GM19043 (cell line): ENCODE data around the gene MYOZ2.
A peak's percentile ranks its signal among the peaks of the same experiment; 100 is the strongest.

Experiments
- ATAC-seq: cut with Tn5 transposase; IDR thresholded peaks from one replicate; pipeline ENCODE4 v1.9.1; 2021; ENCODE audit warnings: low read depth; ENCODE audit not compliant: unreplicated experiment

MYOZ2 gene

DNA sequence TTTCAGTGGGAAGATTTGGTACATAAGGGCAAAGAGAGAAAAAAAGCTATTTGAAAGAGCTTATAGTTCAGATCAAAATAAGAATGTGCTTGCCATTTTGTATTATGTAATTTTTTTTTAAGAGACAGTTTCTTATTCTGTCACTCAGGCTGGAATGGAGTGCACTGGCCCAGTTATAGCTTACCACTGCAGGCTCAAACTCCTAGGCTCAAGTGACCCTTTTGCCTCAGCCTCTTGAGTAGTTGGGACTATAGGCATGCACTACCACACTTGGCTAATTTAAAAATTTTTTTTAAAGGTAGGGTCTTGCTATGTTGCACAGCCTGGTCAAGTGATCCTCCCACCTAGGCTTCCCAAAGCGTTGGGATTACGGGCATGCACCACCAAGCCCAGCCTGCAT lies 54.7 kb downstream of the MYOZ2 start:
- no peak for ATAC-seq

DNA sequence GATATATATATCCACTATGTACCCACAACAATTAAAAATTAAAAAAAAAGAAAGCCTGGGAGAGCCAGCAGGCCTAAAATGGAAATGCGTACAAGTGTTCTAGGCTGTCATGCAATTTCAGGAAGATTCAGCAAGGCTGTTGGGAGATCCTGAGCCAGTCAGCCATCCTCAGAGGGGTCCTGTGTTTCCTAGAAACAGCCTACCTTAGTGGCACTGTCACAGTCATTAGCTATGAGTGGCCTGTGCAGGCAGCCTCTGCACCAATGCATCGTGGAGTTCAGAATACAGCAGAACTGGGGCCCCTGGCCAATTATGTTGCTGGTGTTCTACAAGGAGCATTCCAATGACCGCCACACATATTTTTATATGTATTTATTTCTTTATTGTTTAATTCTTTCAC lies 55.9 kb downstream of the MYOZ2 start:
- no peak for ATAC-seq

GRCh38 chr4:119197772-119198212 lies 62.2 kb downstream of the MYOZ2 start:
- no peak for ATAC-seq

DNA sequence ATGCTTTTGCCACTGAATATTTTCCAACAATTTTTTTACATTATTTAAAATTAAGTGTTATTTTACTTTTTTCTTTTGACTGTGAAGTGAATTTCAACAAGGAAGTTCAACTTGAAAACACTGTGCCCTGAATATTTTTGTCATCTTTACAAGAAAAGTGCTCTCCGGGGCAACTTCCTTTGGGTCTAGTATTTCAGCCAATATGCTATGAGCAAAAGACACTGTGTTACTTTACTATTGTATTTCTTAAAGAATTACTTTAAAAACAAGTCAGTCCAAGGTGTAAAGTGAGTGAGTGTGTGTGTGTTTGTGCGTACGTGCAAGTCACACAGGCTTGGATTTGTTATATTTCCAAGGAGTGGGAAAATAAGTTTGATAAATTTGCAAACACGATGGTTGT lies 69.3 kb downstream of the MYOZ2 start:
- no peak for ATAC-seq

GRCh38 chr4:119205690-119206089 lies 70.1 kb downstream of the MYOZ2 start:
- ATAC-seq: no peak

GRCh38 chr4:119206178-119206577 lies 70.5 kb downstream of the MYOZ2 start:
- ATAC-seq: no peak

DNA sequence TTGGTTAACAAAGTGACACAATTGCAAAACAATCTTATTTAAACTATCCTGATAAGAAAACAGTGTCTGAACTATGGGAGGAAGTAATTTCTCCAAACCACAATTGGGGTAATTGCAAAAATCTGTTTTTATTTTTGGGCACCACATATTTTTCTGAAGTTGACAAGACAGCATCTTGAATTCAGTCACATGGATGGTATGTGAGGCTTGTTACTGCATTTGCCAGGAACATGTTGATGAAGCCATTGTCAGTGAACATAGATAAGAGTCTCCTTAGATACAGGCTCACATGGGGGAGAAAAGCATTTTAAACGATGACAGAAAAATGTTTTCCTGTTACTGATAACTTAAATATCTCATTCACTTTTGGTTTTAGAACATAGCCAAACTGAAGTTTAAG lies 71.4 kb downstream of the MYOZ2 start:
- ATAC-seq: no peak

DNA sequence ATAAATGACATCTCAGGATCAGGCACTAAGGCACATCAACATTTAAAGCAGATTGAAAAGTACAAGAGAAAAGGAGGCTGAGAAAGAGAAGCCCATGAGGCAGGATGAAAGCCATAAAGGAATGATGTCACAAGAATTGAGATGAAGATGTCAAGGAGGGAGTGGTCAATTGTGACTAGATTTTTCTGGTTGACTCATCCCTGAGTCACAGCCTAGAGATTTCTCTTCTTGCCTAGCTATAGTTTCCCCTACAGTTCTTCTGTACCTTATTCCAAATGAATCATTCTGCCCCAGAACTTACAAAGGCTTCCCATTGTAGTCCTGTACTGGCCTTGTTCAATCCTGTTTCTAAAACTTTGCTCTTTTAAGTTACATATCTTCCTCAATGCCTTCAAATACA lies 73.4 kb downstream of the MYOZ2 start:
- ATAC-seq: no peak

DNA sequence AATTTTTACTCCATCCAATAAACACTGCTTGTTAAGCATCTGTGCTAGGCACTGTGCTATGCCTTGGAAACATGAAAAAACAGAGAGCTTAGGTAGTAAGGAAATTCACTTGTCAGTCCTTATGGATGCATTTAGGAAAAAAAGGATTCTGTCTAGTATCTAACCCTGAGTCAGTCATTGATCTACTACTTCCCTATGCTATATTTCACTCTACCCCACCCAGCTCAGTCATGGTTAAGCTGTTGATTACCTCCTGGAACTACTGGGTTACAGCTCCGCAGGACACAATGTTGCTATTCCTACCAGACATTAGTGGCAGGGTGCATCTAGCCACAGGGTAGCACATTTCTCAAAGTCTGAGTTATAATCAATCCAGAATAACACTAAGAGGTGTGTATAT lies 74.0 kb downstream of the MYOZ2 start:
- ATAC-seq: no peak

DNA sequence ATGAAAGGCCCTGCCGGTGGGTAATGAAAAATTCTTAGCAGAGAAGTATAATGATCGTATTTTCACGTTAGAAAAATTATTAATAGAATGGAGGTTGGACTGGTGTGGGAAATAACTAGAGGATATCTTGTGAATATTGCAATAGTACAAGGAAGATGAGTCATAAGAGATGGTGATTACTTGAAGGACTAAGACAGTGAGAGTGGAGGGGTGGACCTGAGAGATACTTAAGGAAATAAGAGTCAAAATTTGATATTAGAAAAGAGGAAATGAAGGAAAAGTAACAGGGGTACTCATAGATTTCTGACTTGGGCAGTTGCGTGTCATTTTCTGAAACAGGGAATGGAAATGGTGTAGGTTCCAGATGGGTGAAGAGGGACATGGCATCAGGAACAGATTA lies 75.1 kb downstream of the MYOZ2 start:
- ATAC-seq: no peak

DNA sequence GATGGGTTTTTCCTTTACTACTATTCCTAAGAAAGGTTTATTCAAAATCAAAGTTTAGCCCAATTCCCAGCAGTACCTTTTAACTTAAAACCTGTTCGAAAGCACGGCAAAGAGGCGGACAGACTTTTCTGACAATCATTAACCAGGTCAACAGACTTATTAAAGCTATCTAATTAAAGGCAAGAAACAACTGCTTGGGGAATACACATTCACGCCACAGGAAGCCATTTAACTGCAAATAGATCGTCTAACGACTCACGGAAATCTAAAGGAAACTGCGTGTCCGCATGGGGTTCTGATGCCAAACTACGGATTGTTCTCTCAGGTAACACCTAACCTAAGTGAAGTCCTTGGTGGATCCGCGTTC lies 76.2 kb downstream of the MYOZ2 start:
- peak; percentile 5 for ATAC-seq

DNA sequence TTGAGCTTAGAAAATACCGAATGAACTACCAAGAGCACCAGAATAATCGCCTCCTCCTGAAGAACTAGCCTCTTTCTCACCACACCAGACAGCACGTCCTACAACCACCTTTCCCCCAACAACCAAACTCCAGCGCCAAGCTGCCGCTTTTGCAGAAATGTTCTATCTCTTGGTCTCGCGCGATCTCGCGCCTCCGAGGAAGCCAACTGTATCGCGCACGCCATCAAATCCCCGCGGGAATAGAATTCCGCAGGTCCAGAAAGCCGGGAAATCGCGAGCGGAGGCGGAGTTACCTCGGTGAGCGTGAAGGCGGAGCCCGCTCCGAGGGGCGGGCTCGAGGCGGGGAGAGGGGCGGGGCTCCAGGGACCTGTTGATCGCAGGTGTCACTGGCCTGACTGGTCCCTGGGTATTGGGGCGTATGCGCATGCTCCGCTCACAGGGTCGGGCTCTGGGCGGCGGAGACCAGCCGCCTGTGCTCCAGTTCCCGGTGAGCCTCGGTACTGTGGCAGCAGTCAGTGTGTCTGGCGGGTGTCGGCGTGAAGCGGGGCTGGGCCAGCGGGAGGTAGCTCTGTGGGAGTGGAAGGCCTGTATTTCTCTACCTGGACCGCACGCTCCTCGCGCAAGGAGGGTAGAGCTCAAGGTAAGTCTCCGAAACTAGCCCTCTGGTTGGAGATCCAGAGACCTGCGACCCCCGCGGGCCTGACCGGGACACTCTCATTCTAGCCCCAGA lies 76.8 kb downstream of the MYOZ2 start, which contains the start of gene USP53:
TSS of gene USP53 (plus strand) at position 480 of the 730 bp plus-strand sequence. CDS start 27,047 bp downstream, outside the sequence.
- ATAC-seq: peak; percentile 86

GRCh38 chr4:119212964-119213606 lies 77.5 kb downstream of the MYOZ2 start:
- ATAC-seq: peak; percentile 49

- ATAC-seq: no peak
Measured at GRCh38 chr4:119218093-119218492, 82.5 kb downstream of the MYOZ2 start.

DNA sequence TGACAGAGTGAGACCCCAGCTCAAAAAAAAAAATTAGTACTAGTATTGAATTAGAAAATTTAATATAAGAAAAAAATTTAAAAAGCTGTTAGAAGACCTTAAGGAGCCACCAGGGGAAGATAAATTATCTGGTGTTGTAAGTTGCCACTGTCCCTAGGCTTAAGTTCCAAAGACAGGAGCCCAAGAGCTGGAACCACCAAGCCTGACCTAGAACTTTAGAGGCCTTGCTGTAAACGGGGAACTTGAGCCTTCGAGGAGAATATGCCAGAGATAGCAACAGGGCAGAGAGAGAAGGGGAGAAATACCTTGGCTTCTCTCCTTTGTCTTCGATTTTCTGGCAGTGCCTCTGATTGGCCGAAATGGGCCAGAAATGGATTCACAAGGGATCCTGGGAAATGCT lies 85.8 kb downstream of the MYOZ2 start:
- no peak for ATAC-seq

DNA sequence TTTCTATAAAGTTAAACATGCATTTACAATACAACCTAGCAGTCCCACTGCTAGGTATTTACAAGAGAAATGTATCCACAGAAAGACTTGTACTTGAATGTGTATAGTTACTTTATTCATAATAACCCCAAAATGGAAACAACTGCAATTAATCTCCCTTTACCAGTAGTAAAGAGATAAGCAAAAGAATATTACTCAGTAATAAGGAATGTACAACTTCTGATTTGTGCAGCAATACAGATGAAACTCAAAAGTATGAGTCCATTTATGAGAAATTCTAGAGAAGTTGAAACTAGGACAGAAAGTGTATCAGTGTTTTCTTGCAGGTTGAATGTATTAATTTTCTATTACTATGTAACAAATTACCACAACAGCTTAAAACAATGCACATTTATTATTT lies 92.1 kb downstream of the MYOZ2 start:
- no peak for ATAC-seq

GRCh38 chr4:119228406-119228805 lies 92.8 kb downstream of the MYOZ2 start:
- ATAC-seq: no peak

GRCh38 chr4:119229908-119230687 lies 94.5 kb downstream of the MYOZ2 start:
- ATAC-seq: no peak

DNA sequence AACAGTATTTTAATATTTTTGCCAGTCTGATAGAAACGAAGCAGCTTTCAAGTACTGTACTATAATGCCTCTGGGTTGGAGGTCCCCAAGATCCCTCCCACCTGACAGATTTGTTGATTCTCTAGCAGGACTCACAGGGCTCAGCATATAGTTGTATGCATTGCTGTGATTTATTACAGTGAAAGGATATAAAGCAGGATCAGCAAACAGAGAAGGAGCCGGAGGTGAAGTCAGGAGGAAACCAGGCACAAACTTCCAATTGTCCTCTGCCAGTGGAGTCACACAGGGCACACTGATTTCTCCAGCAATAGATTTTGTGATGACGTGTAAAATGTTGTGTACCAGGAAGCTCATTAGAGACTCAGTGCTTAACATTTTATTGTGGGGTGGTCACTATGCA lies 95.9 kb downstream of the MYOZ2 start:
- ATAC-seq: no peak

GRCh38 chr4:119232286-119232685 lies 96.7 kb downstream of the MYOZ2 start:
- no peak for ATAC-seq

DNA sequence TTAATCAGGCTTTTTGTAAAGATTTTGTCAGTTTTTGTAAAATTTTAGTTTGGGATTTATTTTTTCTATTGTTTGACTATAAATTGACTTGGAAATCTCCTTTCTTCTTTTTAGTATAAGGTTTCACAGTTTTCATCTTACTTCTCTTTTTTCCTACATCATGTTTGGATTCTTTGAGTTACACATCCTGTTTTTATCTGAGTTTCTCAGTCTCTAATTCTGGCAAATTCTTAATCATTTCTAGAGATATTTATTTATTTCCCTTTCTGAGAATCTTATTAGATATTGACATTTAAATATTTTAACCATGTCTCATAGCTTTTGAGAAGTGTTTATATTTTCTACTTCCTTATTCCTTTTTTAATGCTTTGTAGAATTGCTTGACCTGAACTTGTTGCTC lies 97.6 kb downstream of the MYOZ2 start:
- ATAC-seq: no peak

DNA sequence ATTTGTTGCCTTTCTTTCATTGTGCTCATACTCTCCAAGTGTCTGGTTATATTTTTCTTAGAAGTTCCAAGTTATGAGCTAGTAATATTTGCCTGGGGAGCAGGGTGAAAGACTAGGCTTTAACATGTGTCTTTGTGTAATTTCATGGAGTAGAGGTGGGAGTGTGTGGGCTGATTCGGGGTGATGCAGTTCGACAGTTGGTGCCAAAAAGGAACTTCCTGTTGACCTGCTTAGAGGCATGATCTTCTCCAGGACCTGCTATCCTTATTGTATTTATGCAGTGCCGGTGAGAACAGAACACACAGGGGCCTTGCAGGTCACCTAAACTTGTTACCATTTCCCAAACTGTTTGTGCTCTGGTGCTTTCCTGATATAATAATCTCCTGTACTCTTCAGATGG lies 98.1 kb downstream of the MYOZ2 start:
- no peak for ATAC-seq
